Measurements from ENCODE around the gene SLC2A13. TPM values are rescaled to one million over a fixed set of nuclear protein-coding genes. Genes with fewer than 3 reads are reported as not detected.
"Not testable (repeated sequence)": the region's sequence is repeated elsewhere in the genome, so short reads cannot be mapped to it uniquely, and the experiment has no call there.

SLC2A13 gene
- total RNA-seq, 2 experiments from 2014 or later: 2.2 to 2.5 TPM

DNA sequence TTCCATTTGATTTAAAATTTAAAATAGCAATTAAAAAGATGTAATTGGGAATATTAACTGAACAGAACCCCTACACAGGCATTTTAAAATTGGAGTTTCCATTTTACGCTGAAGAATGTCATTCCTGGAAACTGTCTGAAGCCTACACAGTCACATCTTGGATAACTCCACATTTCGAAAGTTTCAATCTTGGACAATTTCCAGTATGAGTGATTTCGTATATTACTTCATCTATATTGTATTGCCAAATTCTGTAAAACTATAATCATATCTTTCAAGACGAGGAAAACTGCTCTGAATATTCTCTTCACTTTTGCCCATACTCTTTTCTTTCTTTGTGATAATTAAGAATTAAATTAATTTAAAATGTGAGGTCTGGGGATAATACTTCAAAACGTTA lies 292.1 kb downstream of the SLC2A13 start:
- POLR2A ChIA-PET: no interaction called here
- H3K27me3 Mint-ChIP-seq: no peaks in the 10 kb centered on the region
- H3K27ac Mint-ChIP-seq: no peak overlapping the region
- DNase-seq: no peak
- no peaks in the 10 kb centered on the region for H3K36me3 Mint-ChIP-seq (ENCODE audit: low read depth)
- H3K4me1 Mint-ChIP-seq: no peaks in the 10 kb centered on the region
- no peak overlapping the region for H3K4me3 Mint-ChIP-seq
- no peaks in the 10 kb centered on the region for H3K9me3 Mint-ChIP-seq
- CTCF ChIA-PET: no interaction called here

DNA sequence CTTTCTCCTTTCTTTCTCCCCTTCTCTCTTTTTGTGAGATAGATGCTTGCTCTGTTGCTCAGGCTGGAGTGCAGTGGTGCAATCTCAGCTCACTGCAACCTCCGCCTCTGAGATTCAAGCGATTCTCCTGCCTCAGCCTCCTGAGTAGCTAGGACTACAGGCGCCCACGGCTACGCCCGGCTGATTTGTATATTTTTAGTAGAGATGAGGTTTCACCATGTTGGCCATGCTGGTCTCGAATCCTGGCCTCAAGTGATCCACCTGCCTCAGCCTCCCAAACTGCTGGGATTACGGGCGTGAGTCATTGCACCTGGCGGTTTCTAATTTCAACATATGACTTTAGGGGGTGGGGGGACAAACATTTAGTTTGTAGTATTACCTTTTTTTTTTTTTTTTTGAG lies 293.4 kb downstream of the SLC2A13 start:
- H3K27me3 Mint-ChIP-seq; POLR2A ChIA-PET; H3K27ac Mint-ChIP-seq; H3K4me3 Mint-ChIP-seq; CTCF ChIA-PET; H3K36me3 Mint-ChIP-seq (ENCODE audit: low read depth); DNase-seq; H3K9me3 Mint-ChIP-seq; H3K4me1 Mint-ChIP-seq: not testable (repeated sequence)

DNA sequence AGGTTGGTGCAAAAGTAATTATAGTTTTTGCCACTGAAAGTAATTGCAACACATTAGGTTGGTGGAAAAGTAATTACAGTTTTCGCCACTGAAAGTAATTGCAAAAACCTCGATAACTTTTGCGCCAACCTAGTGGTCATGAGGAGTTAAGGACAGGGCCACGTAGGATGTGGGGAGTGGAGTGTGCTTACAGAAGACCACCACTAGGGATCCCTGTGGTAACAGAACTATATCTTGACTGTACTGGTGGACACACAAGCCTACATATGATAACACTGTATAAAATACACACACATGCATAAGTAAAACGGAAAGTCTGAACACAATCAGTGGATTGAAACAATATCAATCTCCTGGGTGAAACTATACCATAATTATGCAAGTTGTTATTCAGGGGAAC lies 298.8 kb downstream of the SLC2A13 start:
- Mint-ChIP-seq H3K27ac (no peak overlapping the region), H3K36me3 (ENCODE audit: low read depth) (no peaks in the 10 kb centered on the region), H3K4me3 (no peak overlapping the region), H3K27me3 (no peaks in the 10 kb centered on the region), H3K9me3 (no peaks in the 10 kb centered on the region), H3K4me1 (no peaks in the 10 kb centered on the region)
- POLR2A ChIA-PET: no interaction called here
- CTCF ChIA-PET: no interaction called here
- DNase-seq: no peak

DNA sequence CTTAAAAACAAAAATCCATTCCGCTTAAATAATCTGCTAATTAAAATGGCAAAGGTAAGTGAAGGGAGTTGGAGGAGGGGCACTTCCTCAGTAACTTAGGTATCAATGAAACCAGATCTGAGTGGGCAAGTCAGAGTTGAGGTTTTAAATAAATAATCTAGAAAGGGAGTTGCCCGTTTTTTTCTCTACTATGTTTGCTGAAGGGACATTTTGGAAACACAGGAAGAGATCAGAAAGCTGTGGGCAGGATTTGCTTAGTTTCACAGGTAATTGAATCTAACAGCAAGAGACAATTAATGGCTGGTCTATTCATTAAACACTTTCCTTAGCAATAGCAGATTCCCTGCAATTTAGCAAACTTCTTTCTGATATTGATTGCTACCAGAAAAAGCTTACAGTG lies 300.2 kb downstream of the SLC2A13 start:
- no peak for DNase-seq
- no peaks in the 10 kb centered on the region for H3K27me3 Mint-ChIP-seq
- H3K9me3 Mint-ChIP-seq: no peaks in the 10 kb centered on the region
- H3K36me3 Mint-ChIP-seq (ENCODE audit: low read depth): no peaks in the 10 kb centered on the region
- H3K4me1 Mint-ChIP-seq: no peaks in the 10 kb centered on the region
- H3K4me3 Mint-ChIP-seq: no peak overlapping the region
- no peak overlapping the region for H3K27ac Mint-ChIP-seq
- POLR2A ChIA-PET: no interaction called here
- CTCF ChIA-PET: no interaction called here

DNA sequence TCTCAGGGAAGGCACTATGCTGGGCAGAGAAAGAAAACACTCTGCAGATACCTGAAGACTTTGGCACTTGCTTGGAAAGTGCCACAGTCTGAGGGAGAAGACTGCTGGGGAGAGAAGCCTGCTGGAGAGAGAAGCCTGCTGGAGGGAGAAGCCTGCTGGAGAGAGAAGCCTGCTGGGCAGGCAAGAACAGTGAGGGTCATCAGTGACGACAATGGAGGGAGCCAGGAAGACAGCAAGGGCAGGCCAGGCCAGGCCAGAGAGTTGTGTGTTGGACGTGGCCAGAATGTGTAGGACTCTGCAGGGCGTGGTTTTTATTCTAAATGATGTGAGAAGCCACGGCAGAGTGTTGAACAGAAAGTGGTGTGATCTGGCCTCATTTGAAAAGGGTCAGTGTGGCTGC lies 301.0 kb downstream of the SLC2A13 start:
- H3K9me3 Mint-ChIP-seq: no peaks in the 10 kb centered on the region
- ChIA-PET CTCF (no interaction called here), POLR2A (no interaction called here)
- H3K4me3 Mint-ChIP-seq: no peak overlapping the region
- H3K27ac Mint-ChIP-seq: no peak overlapping the region
- no peaks in the 10 kb centered on the region for H3K36me3 Mint-ChIP-seq (ENCODE audit: low read depth)
- no peak for DNase-seq
- H3K4me1 Mint-ChIP-seq: no peaks in the 10 kb centered on the region
- no peaks in the 10 kb centered on the region for H3K27me3 Mint-ChIP-seq

DNA sequence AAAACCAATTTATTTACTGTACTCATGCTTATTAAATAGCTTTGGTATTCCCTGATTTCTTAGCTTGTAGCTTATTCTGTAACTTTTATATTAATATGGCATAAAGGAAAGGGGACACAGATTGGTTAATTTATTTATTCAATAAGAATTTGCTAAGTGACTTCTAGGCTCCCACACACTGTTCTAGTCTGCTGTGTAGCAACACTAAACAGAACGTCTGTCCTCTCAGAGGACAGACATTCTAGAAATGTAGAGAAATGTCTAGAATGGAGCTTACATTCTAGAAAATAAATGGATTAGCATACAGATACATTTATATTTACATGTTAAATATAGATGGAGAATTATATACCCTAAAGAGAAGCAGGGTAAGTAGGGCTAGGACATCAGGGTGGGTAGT lies 301.4 kb downstream of the SLC2A13 start:
- Mint-ChIP-seq H3K4me3 (no peak overlapping the region), H3K27ac (no peak overlapping the region), H3K27me3 (no peaks in the 10 kb centered on the region), H3K9me3 (no peaks in the 10 kb centered on the region), H3K36me3 (ENCODE audit: low read depth) (no peaks in the 10 kb centered on the region), H3K4me1 (no peaks in the 10 kb centered on the region)
- POLR2A ChIA-PET: no interaction called here
- no peak for DNase-seq
- CTCF ChIA-PET: no interaction called here

DNA sequence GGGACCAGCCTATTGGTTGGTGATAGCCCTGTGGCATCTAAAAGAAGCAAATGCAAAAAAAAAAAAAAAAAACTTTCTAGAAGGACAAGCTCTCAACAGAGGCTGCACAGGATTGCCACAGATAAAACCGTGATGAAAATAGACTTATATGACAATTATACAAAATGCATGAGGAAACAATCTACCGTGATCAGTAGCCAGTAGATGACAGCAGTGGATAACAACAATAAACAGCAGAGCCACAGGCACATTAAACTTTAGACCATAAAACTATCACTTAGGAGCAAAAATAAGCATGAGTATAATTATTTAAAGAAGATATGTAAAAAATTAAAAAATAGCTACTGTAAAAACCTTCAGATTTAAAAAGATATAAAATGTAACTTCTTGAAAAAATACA lies 302.7 kb downstream of the SLC2A13 start:
- no peaks in the 10 kb centered on the region for H3K36me3 Mint-ChIP-seq (ENCODE audit: low read depth)
- ChIA-PET CTCF (no interaction called here), POLR2A (no interaction called here)
- no peaks in the 10 kb centered on the region for H3K27me3 Mint-ChIP-seq
- H3K4me3 Mint-ChIP-seq: no peak overlapping the region
- no peaks in the 10 kb centered on the region for H3K9me3 Mint-ChIP-seq
- no peak for DNase-seq
- no peaks in the 10 kb centered on the region for H3K4me1 Mint-ChIP-seq
- no peak overlapping the region for H3K27ac Mint-ChIP-seq

DNA sequence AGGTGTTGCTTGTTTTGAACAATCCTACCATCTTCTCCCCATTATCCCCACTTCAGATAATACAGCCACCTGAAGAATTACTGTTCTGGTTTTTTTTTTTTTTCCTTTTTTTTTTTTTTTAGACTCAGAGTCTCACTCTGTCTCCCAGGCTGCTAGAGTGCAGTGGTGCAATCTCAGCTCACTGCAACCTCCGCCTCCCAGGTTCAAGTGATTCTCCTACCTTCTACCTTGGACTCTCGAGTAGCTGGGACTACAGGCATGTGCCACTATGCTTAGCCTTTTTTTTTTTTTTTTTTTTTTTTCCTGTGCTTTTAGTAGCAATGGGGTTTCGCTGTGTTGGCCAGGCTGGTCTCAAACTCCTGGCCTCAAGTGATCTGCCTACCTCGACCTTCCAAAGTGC lies 306.9 kb downstream of the SLC2A13 start:
- Mint-ChIP-seq H3K36me3 (ENCODE audit: low read depth) (no peaks in the 10 kb centered on the region), H3K4me1 (no peaks in the 10 kb centered on the region), H3K27ac (no peak overlapping the region), H3K4me3 (no peak overlapping the region), H3K27me3 (no peaks in the 10 kb centered on the region), H3K9me3 (no peaks in the 10 kb centered on the region)
- POLR2A ChIA-PET: interaction anchor here (0.6 kb wide), 1 partner anchor 223 kb away, joined by 3 read pairs; no protein-coding TSS in a partner anchor
- CTCF ChIA-PET: interaction anchor here (0.6 to 2.4 kb wide), 4 partner anchors 10 to 471 kb away, joined by 3 to 4 read pairs (median 3); no protein-coding TSS in a partner anchor
- no peak for DNase-seq

DNA sequence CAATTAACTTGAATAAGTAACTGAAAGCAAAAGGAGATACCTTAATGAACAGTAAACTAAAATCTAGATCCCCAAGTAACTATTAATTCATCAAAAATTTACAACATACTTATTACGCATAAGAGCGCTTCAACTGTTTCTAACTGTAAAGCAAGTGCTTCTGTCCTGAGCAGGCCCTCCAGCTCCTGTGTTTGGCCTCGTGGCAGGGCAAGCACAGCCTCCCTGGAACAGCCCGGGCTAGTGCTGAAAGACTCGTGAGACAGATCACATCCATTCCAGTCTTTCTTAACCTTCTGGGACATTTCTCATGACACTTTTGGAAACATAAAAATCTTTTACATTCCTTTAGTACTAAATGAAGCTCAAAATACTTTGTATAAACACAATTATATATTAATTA lies 307.5 kb downstream of the SLC2A13 start:
- no peaks in the 10 kb centered on the region for H3K36me3 Mint-ChIP-seq (ENCODE audit: low read depth)
- no peaks in the 10 kb centered on the region for H3K27me3 Mint-ChIP-seq
- no peaks in the 10 kb centered on the region for H3K9me3 Mint-ChIP-seq
- DNase-seq: no peak
- ChIA-PET POLR2A (interaction anchor here (0.6 kb wide), 1 partner anchor 223 kb away, joined by 3 read pairs; no protein-coding TSS in a partner anchor), CTCF (interaction anchor here (0.6 to 2.4 kb wide), 2 partner anchors 13 to 471 kb away, joined by 3 to 4 read pairs; no protein-coding TSS in a partner anchor)
- H3K4me1 Mint-ChIP-seq: no peaks in the 10 kb centered on the region
- H3K4me3 Mint-ChIP-seq: no peak overlapping the region
- H3K27ac Mint-ChIP-seq: no peak overlapping the region

DNA sequence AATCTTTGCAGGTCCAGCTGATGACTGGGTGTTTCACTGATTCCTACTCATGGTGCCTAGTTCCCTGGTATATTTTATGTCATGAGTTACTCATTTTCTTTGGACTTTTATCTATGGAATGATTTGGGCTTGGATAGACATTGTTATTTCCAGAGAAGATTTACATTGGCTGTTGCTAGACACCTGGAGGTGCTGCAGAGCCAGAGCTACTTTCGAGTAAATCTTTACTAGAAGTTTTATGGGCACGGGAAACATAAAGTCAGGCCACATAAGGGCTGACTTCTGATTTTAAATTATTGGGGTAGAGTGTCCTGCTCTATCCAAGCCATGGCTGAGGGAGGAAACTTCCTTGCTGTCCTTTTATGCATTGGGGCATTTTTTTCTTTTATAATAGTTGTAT lies 310.4 kb downstream of the SLC2A13 start:
- H3K9me3 Mint-ChIP-seq: no peaks in the 10 kb centered on the region

DNA sequence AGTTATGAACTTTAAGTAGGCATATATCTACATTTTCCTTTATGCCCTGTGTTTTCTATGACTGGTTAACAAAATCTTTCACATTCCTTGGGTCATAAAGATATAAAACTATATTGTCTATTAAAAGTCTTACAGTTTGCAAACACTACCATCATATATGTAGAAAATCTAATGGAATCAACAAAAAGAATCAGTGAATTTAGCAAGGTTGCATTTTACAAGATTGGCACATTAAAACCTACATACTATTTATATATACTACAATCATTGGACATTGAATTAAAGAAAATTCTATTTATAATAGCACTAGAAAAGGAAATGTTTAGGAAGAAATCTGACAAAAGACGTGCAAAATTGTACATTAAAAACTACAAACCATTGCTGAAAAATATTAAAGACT lies 312.9 kb downstream of the SLC2A13 start:
- Mint-ChIP-seq H3K27me3 (no peaks in the 10 kb centered on the region), H3K36me3 (ENCODE audit: low read depth) (no peaks in the 10 kb centered on the region), H3K4me3 (no peak overlapping the region), H3K27ac (no peak overlapping the region), H3K9me3 (no peaks in the 10 kb centered on the region), H3K4me1 (no peaks in the 10 kb centered on the region)
- CTCF ChIA-PET: no interaction called here
- POLR2A ChIA-PET: no interaction called here
- no peak for DNase-seq

More for the DNA sequence above, 310.4 kb downstream of the SLC2A13 start:
- H3K36me3 Mint-ChIP-seq (ENCODE audit: low read depth): no peaks in the 10 kb centered on the region
- H3K4me1 Mint-ChIP-seq: no peaks in the 10 kb centered on the region
- ChIA-PET CTCF (no interaction called here), POLR2A (no interaction called here)
- H3K4me3 Mint-ChIP-seq: no peak overlapping the region
- H3K27me3 Mint-ChIP-seq: no peaks in the 10 kb centered on the region
- no peak for DNase-seq
- no peak overlapping the region for H3K27ac Mint-ChIP-seq

DNA sequence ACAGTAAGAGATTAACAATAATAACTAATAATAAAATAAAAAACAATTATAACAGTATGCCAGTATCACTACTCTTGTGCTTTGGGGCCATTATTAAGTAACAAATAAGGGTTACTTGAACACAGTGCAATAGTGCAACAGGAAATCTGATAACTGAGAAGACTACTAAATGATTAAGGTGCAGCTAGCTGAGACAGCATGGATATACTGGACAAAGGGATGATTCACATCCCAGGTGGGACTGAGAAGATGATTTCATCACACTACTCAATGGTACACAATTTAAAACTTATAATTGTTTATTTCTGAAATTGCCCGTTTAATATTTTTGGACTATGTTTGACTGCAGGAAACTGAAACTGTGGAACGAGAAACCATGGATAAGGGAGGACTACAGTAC lies 317.6 kb downstream of the SLC2A13 start:
- ChIA-PET CTCF (interaction anchor here (0.6 kb wide), 1 partner anchor 11 kb away, joined by 3 read pairs; no protein-coding TSS in a partner anchor), POLR2A (no interaction called here)
- H3K4me1 Mint-ChIP-seq: no peaks in the 10 kb centered on the region
- H3K36me3 Mint-ChIP-seq (ENCODE audit: low read depth): no peaks in the 10 kb centered on the region
- no peak overlapping the region for H3K27ac Mint-ChIP-seq
- no peaks in the 10 kb centered on the region for H3K9me3 Mint-ChIP-seq
- no peak overlapping the region for H3K4me3 Mint-ChIP-seq
- no peak for DNase-seq
- H3K27me3 Mint-ChIP-seq: no peaks in the 10 kb centered on the region

DNA sequence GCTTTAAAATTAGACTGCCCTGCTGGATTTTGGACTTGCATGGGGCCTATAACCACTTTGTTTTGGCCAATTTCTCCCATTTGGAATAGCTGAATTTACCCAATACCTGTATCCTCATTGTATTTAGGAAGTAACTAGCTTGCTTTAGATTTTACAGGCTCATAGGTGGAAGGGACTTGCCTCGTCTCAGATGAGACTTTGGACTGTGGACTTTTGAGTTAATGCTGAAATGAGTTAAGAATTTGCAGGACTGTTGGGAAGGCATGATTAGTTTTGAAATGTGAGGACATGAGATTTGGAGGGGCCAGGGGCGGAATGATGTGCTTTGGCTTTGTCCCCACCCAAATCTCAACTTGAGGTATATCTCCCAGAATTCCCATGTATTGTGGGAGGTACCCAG lies 320.1 kb downstream of the SLC2A13 start:
- H3K4me3 Mint-ChIP-seq; H3K36me3 Mint-ChIP-seq (ENCODE audit: low read depth); H3K4me1 Mint-ChIP-seq; H3K9me3 Mint-ChIP-seq; POLR2A ChIA-PET; DNase-seq; H3K27me3 Mint-ChIP-seq; H3K27ac Mint-ChIP-seq: not testable (repeated sequence)
- CTCF ChIA-PET: interaction anchor here (0.6 kb wide), 1 partner anchor 9 kb away, joined by 3 read pairs; no protein-coding TSS in a partner anchor

DNA sequence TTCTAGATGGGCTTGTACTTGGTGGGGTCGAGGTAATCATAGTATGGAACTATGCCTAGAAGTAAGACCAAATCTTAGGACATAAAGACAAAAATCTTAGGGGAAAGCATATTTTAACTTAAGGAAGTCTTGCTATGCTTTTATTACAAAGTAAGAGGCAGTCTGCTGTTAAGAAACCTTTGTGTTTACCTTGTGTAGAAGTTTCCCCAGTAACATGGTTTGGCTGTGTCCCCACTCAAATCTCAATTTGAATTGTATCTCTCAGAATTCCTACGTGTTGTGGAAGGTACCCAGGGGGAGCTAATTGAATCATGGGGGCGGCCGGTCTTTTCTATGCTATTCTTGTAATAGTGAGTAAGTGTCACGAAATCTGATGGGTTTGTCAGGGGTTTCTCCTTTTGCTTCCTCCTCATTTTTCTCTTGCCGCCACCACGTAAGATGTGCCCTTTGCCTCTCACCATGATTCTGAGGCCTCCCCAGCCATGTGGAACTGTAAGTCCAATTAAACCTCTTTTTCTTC lies 323.8 kb downstream of the SLC2A13 start:
- H3K4me3 Mint-ChIP-seq: no peak overlapping the region
- peaks cover 3% of the 10 kb centered on the region for H3K9me3 Mint-ChIP-seq
- H3K27ac Mint-ChIP-seq: no peak overlapping the region
- ChIA-PET CTCF (no interaction called here), POLR2A (no interaction called here)
- no peaks in the 10 kb centered on the region for H3K27me3 Mint-ChIP-seq
- DNase-seq: no peak
- H3K4me1 Mint-ChIP-seq: no peaks in the 10 kb centered on the region
- H3K36me3 Mint-ChIP-seq (ENCODE audit: low read depth): no peaks in the 10 kb centered on the region

Measured in activated CD4-positive, alpha-beta T cell treated with anti-CD3 and anti-CD28 coated beads, Interleukin-2, amount 10 ng/mL, durations not matched to agents 7 days and 5 days (primary cell).